ENCODE results near the gene C10orf90. TPM values are rescaled to one million over a fixed set of nuclear protein-coding genes. Genes with fewer than 3 reads are reported as not detected.
A peak's percentile ranks its signal among the peaks of the same experiment; 100 is the strongest.

Gene C10orf90
- total RNA-seq, 2 donors from 2014 or later, result not detected

DNA sequence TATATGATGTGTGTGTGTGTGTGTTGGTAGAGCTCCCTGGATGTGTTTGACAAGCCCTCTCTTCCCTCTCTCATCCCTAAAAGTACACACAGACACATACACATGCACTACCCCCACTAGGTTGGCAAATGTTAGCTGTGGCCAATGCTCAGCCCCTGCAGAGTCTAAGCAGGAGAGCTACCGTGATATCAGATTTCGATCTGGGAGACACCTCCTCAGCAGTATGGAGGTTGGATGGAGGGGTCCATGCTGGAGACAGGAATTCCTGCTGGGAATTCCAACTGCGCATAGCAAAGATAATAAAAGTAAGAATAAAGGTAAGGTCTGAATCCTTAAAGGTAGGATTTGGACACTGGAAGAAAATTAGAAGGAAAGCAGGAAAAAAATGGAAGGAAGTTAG is 85.7 kb downstream of the C10orf90 start:
- peaks cover 11% of the 10 kb centered on the region for H3K27me3 Mint-ChIP-seq (ENCODE audit: low read depth)
- H3K27ac Mint-ChIP-seq, result no peak overlapping the region
- peaks cover 0 to 1% of the 10 kb centered on the region in 2 donors for H3K36me3 Mint-ChIP-seq (ENCODE audit: insufficient read depth in 2 of 2)

DNA sequence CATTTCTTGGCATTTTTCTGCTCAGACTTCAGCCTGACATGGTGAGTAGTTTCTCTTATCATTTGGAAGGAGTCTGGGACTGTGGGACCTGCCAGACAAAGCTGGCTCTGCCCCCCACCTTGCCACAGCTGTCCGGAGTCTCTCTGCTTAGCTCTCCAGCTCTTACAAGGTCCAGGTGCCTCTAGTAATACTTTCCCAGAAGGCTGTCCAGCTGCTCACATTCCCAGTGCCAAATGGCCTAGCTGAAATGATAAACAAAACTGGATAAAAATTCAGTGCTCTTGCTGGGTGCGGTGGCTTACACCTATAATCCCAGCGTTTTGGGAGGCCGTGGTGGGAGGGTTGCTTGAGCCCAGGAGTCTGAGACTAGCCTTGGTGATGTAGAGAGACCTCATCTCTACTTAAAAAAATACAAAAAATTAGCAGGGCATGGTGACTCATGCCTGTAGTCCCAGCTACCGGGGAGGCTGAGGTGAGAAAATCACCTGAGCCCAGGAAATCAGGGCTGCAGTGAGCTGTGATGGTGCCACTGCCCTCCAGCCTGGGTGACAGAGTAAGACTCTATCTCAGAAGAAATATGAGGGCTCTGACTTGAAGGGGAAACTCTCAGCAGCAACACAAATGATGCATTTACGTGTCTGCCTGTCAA is 86.8 kb downstream of the C10orf90 start:
- H3K36me3 Mint-ChIP-seq (ENCODE audit: insufficient read depth in 2 of 2), result peaks cover 0 to 1% of the 10 kb centered on the region in 2 donors
- no peaks in the 10 kb centered on the region for H3K4me1 Mint-ChIP-seq (ENCODE audit: low read depth)
- peaks cover 11% of the 10 kb centered on the region for H3K27me3 Mint-ChIP-seq (ENCODE audit: low read depth)
- H3K9me3 Mint-ChIP-seq, result no peaks in the 10 kb centered on the region
- no peak overlapping the region for H3K4me3 Mint-ChIP-seq
- no peak for ATAC-seq (replicated peaks in 1 of 2)
- no peak for DNase-seq
- H3K27ac Mint-ChIP-seq, result no peak overlapping the region

More for the DNA sequence above, 85.7 kb downstream of the C10orf90 start:
- ATAC-seq (replicated peaks in 1 of 2) (no peak), DNase-seq (no peak)
- H3K4me3 Mint-ChIP-seq, result no peak overlapping the region
- H3K4me1 Mint-ChIP-seq (ENCODE audit: low read depth), result no peaks in the 10 kb centered on the region
- H3K9me3 Mint-ChIP-seq, result no peaks in the 10 kb centered on the region

DNA sequence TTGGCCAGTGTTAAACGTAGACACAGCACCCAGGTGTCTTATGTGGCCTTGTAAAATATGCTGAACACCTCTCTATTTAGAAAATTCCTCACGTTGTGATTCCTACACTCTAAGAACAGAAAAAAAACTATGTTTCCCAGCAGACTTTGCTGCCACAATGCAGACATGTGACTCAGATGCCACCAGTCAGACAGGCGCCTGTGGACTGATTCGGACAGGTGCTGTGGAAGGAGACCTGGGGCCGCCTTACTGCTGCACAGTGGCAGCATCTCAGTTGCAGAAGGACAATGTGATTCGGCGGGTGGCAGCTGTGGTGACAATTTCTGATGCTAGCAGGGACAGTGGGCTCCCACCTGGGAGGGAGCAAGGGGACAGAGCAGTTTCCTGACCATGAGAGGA is 88.8 kb downstream of the C10orf90 start:
- Mint-ChIP-seq H3K27ac (no peak overlapping the region), H3K4me1 (ENCODE audit: low read depth) (no peaks in the 10 kb centered on the region), H3K36me3 (ENCODE audit: insufficient read depth in 2 of 2) (no peaks in the 10 kb centered on the region), H3K27me3 (ENCODE audit: low read depth) (peaks cover 11% of the 10 kb centered on the region), H3K4me3 (no peak overlapping the region), H3K9me3 (no peaks in the 10 kb centered on the region)
- no peak for ATAC-seq (replicated peaks in 1 of 2)
- no peak for DNase-seq

DNA sequence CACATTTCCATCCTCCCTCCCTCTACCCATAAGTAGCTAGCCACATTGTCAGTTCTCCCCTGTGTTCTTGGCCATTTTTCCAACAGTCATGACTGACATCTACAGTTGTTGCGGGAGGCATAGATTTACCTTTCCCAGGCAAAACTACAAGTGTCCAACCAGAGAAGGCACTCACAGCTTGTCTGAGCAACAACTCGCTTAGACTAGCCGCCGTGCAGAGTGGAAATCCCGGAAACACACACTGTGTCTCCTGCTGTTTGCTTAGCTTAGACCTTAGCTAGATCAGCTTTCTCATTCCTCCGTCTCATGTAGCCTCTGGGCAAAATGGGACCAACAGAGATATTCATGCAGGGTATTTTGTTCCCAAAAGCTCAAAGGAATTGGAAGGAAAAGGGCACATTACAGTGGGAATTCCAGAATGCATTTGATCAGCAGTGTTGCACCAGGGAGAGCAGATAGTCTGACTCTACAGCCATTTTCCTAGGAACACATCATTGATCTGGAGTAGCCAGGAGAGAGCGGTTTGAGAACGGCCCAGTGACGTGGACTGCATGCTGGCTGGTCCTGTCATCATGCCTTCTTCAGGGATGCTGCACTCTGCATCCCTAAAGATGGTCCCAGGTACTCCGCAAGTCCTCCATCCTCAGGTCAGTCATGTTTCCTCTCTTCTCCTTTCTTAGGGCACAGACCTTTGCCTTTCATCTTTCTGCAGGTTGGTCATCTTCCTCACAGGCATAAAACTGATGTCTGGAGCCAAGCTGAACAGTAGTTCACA is 89.4 kb downstream of the C10orf90 start:
- Mint-ChIP-seq H3K4me1 (ENCODE audit: low read depth) (no peaks in the 10 kb centered on the region), H3K27ac (no peak overlapping the region), H3K4me3 (no peak overlapping the region), H3K36me3 (ENCODE audit: insufficient read depth in 2 of 2) (no peaks in the 10 kb centered on the region), H3K27me3 (ENCODE audit: low read depth) (peaks cover 11% of the 10 kb centered on the region), H3K9me3 (peaks cover 0 to 2% of the 10 kb centered on the region in 2 donors)
- DNase-seq, result no peak
- ATAC-seq (replicated peaks in 1 of 2), result no peak

DNA sequence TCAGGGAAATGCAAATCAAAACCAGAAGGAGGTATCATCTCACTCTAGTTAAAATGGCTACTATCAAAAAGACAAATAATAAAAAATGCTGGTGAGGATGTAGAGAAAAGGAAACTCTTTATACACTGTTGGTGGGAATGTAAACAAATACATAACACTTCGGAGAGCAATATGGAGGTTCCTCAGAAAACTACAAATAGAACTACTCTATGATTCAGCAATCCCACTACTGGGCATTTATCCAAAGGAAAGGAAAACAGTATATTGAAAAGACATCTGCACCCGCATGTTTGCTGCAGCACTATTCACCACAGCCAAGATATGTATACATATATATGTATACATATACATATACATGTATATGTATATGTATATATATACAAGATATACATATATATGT is 94.2 kb downstream of the C10orf90 start:
- H3K36me3 Mint-ChIP-seq (ENCODE audit: insufficient read depth in 2 of 2), result no peaks in the 10 kb centered on the region
- no peaks in the 10 kb centered on the region for H3K27me3 Mint-ChIP-seq (ENCODE audit: low read depth)
- no peak overlapping the region for H3K4me3 Mint-ChIP-seq
- peaks cover 0 to 3% of the 10 kb centered on the region in 2 donors for H3K9me3 Mint-ChIP-seq
- no peak overlapping the region for H3K27ac Mint-ChIP-seq
- no peak for ATAC-seq (replicated peaks in 1 of 2)
- DNase-seq, result no peak
- no peaks in the 10 kb centered on the region for H3K4me1 Mint-ChIP-seq (ENCODE audit: low read depth)

DNA sequence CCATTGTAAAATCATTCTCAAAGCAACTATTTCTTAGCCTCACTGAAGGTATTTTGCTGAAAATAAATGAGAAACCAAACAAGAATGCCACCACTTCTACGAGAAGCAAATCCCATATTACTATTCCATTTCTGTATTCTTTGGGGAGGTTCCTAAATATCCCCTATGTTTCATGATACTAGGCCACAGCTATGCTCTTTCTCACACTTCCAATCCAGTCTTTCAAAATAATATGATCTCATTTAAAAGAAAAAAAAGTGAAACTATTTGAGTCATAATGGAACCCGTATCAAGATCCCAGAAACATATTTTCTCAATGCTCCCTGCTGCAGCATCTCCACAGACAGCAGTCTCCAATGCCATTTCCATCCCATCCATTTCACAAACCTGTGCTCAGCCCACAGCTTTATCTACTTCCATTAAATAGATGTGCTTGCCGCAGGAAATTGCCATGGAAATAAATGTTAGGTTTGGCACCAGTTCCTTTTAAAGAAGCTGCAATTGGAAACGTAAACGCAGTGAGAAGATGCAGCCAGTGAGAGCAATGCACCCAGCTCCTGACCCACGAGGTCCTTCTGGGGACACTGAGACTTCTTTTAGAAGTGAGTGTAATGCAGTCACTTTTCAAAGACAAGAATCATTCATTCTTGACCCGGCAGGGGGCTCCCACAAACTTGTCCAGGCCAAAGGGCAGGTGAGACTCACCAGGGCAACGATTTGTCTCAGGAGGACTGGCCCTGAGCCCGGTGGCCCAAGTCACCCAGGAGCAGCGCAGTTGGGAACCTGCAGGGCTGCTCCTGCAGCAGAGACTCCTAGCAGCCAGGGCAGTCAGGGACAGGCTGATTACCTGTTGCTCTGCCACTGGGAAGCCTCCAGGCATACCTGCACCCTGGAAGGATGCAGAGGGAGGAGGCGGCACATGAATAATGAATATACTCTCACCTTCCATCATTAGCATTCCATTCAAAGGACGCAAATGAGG is 99.6 kb downstream of the C10orf90 start:
- DNase-seq (no peak), ATAC-seq (replicated peaks in 1 of 2) (no peak)
- Mint-ChIP-seq H3K9me3 (peaks cover 0 to 1% of the 10 kb centered on the region in 2 donors), H3K27ac (no peak overlapping the region), H3K27me3 (ENCODE audit: low read depth) (no peaks in the 10 kb centered on the region), H3K4me3 (no peak overlapping the region), H3K4me1 (ENCODE audit: low read depth) (peaks cover 3% of the 10 kb centered on the region), H3K36me3 (ENCODE audit: insufficient read depth in 2 of 2) (no peaks in the 10 kb centered on the region)

DNA sequence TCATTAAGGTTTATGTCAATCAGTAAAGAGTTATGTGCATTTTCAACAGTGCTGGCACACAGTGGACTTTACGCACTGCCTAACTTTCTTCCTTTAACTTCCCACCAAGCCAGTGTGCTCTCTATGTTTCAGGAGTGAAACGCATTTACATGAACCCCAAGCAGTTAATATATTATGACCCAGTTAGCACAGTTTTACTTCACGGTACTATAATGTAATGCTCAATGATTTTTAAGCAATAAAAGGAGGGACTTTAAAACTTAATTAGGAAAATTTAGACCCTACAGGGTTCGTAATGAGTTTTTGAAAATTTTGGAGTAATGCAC is 100.3 kb downstream of the C10orf90 start:
- H3K4me3 Mint-ChIP-seq, result no peak overlapping the region

DNA sequence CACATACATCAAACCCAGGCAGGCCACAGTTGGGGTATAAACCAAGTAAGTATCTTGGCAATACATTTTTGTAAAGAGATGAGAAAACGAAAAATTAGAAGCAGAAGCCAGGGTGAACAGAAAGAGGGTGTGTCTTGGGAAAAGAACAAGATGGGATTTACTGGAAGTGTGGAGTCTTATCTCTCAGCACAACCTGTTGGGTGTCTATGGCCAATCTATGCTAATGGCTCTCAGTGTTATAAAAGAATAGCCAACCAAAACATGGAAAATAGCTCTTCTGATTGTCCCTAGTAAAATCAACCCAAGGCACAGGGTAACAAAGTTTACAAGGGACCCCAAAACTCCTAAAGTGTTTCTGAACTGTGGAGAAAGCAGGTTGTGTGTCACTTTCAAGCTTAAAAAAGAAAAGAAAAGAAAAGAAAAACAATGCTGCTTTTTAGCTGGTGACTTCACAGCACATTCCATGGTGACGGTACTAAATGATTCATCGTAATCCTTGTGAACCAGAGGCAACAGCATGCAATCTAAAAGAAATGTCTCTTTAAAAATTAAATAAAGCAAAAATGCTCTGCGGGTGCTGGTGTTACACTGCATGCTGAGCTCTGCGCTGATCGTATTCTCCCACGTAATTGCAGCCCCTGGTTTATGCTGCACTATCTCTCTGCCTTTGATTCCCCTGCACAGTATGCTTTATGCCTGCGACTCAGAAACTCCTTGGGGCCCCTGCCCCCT is 100.8 kb downstream of the C10orf90 start:
- no peaks in the 10 kb centered on the region for H3K9me3 Mint-ChIP-seq
- no peaks in the 10 kb centered on the region for H3K36me3 Mint-ChIP-seq (ENCODE audit: insufficient read depth in 2 of 2)
- no peak overlapping the region for H3K27ac Mint-ChIP-seq
- no peaks in the 10 kb centered on the region for H3K27me3 Mint-ChIP-seq (ENCODE audit: low read depth)
- ATAC-seq (replicated peaks in 1 of 2), result no peak
- no peak for DNase-seq
- H3K4me1 Mint-ChIP-seq (ENCODE audit: low read depth), result peaks cover 3% of the 10 kb centered on the region
- no peak overlapping the region for H3K4me3 Mint-ChIP-seq

More for the DNA sequence above, 100.3 kb downstream of the C10orf90 start:
- no peak for ATAC-seq (replicated peaks in 1 of 2)
- H3K4me1 Mint-ChIP-seq (ENCODE audit: low read depth), result peaks cover 3% of the 10 kb centered on the region
- no peaks in the 10 kb centered on the region for H3K36me3 Mint-ChIP-seq (ENCODE audit: insufficient read depth in 2 of 2)
- H3K27ac Mint-ChIP-seq, result no peak overlapping the region
- no peak for DNase-seq
- H3K9me3 Mint-ChIP-seq, result peaks cover 0 to under 1% of the 10 kb centered on the region in 2 donors
- H3K27me3 Mint-ChIP-seq (ENCODE audit: low read depth), result no peaks in the 10 kb centered on the region

DNA sequence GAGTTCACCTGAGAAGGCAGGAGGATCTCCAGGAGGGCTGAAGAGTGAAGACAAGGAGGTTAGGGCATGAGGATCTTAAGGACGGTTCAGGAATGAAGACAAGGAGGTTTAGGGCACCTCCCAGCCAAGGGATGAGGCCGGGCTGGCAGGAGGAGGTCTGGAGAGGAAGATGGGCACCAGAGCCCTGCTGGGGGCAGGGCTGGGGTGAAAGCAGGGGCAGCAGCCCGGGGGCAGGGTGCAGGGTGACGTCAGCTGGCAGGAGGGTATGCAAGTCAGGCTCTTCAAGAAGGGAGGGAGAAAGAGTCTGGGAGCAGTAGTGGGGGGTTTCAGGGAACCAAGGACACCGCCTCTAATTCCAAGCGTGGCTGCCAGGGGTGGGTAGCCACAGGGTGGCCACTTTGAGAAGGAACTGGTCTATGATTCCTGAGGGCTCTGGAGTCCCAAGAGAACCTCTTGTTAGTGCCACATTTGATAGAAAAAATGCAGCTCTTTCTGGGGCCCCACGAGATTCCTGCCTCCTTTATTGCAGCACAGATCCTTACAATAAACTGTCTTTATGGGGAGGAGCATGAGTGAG is 101.6 kb downstream of the C10orf90 start:
- no peak overlapping the region for H3K4me3 Mint-ChIP-seq
- peaks cover 3% of the 10 kb centered on the region for H3K4me1 Mint-ChIP-seq (ENCODE audit: low read depth)
- no peaks in the 10 kb centered on the region for H3K36me3 Mint-ChIP-seq (ENCODE audit: insufficient read depth in 2 of 2)
- H3K27me3 Mint-ChIP-seq (ENCODE audit: low read depth), result no peaks in the 10 kb centered on the region
- no peak overlapping the region for H3K27ac Mint-ChIP-seq
- no peaks in the 10 kb centered on the region for H3K9me3 Mint-ChIP-seq
- ATAC-seq (replicated peaks in 1 of 2), result no peak
- no peak for DNase-seq

DNA sequence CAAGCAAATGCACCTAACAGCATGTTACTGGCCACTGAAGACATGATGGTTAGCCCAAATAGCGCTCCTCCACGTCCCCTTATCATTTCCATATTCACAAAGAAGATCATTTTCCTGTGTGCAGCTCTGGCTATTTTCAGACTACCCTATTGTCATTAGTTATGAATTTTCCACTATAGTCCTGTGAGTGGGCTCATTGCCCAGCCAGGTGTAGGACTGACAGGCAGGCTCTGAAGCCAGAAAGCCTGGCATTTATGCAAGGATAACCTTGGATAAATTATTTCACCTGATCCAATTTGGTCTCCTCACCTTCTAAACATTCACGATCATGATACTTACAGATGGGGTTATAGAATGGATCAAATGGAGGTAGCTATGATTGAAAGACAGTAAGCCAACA is 104.6 kb downstream of the C10orf90 start:
- no peak overlapping the region for H3K27ac Mint-ChIP-seq
- no peaks in the 10 kb centered on the region for H3K9me3 Mint-ChIP-seq
- no peak overlapping the region for H3K4me3 Mint-ChIP-seq
- peaks cover 3% of the 10 kb centered on the region for H3K4me1 Mint-ChIP-seq (ENCODE audit: low read depth)
- DNase-seq (no peak), ATAC-seq (replicated peaks in 1 of 2) (no peak)
- H3K36me3 Mint-ChIP-seq (ENCODE audit: insufficient read depth in 2 of 2), result no peaks in the 10 kb centered on the region
- H3K27me3 Mint-ChIP-seq (ENCODE audit: low read depth), result no peaks in the 10 kb centered on the region

DNA sequence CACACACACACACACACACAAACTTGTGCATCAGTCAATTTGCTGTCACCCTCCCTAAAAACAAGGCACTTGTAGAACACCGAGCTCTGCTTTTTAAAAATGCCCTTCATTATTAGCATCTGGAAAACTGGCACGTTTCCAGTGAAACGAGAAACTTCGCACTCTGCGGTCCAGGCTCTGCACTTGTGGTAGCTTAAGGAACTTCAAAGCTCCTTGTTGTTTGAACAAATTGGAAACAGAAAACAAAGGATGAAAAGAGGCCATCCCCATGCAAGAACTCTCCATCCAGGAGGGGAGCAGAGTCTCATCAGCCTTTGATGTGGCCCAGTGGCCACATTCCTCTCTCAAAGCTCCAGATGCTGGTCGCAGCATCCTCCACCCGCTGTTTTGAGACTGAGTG is 105.1 kb downstream of the C10orf90 start:
- no peak overlapping the region for H3K27ac Mint-ChIP-seq
- peaks cover 3% of the 10 kb centered on the region for H3K4me1 Mint-ChIP-seq (ENCODE audit: low read depth)
- no peaks in the 10 kb centered on the region for H3K9me3 Mint-ChIP-seq
- DNase-seq (no peak), ATAC-seq (replicated peaks in 1 of 2) (no peak)
- H3K36me3 Mint-ChIP-seq (ENCODE audit: insufficient read depth in 2 of 2), result no peaks in the 10 kb centered on the region
- no peaks in the 10 kb centered on the region for H3K27me3 Mint-ChIP-seq (ENCODE audit: low read depth)
- H3K4me3 Mint-ChIP-seq, result no peak overlapping the region

DNA sequence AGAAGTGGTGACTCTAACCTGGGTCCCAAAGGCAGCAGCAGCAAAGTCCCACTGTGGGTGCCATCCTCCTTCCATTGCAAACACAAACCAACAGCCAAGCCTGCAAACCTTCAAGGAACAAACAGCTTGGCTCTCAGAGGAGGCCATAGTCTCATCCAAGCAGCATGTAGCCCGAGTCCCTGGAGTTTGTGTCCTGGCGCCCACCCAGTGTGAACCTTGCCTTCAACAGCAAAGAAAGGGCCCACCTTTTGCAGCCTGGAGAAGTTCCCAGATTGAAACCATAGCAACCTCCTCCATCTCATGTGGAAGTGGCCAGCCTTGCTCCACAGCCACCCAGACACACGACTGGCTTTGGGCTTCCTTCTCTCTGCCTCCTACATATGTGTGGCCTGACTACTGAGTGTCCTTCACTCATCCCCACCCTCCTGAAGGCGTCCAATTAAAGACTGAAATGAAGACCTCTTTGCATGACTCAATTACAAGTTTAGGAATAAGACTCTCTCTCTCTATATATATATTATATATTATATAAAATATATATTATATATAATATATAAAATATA is 106.1 kb downstream of the C10orf90 start:
- H3K9me3 Mint-ChIP-seq, result no peaks in the 10 kb centered on the region
- H3K27ac Mint-ChIP-seq, result no peak overlapping the region
- H3K27me3 Mint-ChIP-seq (ENCODE audit: low read depth), result no peaks in the 10 kb centered on the region
- ATAC-seq (replicated peaks in 1 of 2) (peak in 1 of 2 donors; percentile 53), DNase-seq (no peak)
- H3K4me1 Mint-ChIP-seq (ENCODE audit: low read depth), result no peaks in the 10 kb centered on the region
- no peak overlapping the region for H3K4me3 Mint-ChIP-seq
- H3K36me3 Mint-ChIP-seq (ENCODE audit: insufficient read depth in 2 of 2), result no peaks in the 10 kb centered on the region

Data from activated T-cell treated with anti-CD3 and anti-CD28 coated beads, Interleukin-2, amount 50 U/mL, for 72 hours (primary cell).